Astrocyte (in vitro differentiated cells and primary cell): ENCODE data around the gene C7. TPM values are rescaled to one million over a fixed set of nuclear protein-coding genes. Genes with fewer than 3 reads are reported as not detected.

Source experiments
- DNase-seq: peaks from one replicate; pipeline ENCODE4 v3.0.0-alpha.2; 2010; ENCODE audit warnings: low read depth
- FAIRE-seq: peaks from 2 replicates; lab custom pipeline; 2011; peaks lifted over from hg19 to GRCh38; lab: Jason Lieb, UNC
- H2AFZ ChIP-seq: 2 replicates; pipeline ENCODE4 v1.6.0; 2012; ENCODE audit warnings: low read depth, low read length, inconsistent platforms
- H3K27ac ChIP-seq: 2 replicates; pipeline ENCODE4 v1.5.1; 2011; ENCODE audit warnings: low read depth, low read length, inconsistent platforms
- H3K27me3 ChIP-seq: 2 replicates; pipeline ENCODE4 v1.6.0; 2011; ENCODE audit warnings: low read length, inconsistent platforms; ENCODE audit not compliant: insufficient read depth
- H3K36me3 ChIP-seq: 2 replicates; pipeline ENCODE4 v1.5.1; 2011; ENCODE audit warnings: low read length, inconsistent platforms; ENCODE audit not compliant: insufficient read depth
- H3K4me1 ChIP-seq: 2 replicates; pipeline ENCODE4 v1.5.1; 2011; ENCODE audit warnings: low read length, inconsistent platforms; ENCODE audit not compliant: insufficient read depth
- H3K4me2 ChIP-seq: 2 replicates; pipeline ENCODE4 v1.6.0; 2012; ENCODE audit warnings: low read length, inconsistent platforms
- H3K4me3 ChIP-seq: 2 replicates; pipeline ENCODE4 v1.5.1; 2011; ENCODE audit warnings: low read depth, mild to moderate bottlenecking, low read length, inconsistent platforms; ENCODE audit not compliant: insufficient read depth
- H3K79me2 ChIP-seq: 2 replicates; pipeline ENCODE4 v1.6.0; 2012; ENCODE audit warnings: mild to moderate bottlenecking, low read length, inconsistent platforms; ENCODE audit not compliant: insufficient read depth
- H3K9ac ChIP-seq: 2 replicates; pipeline ENCODE4 v1.6.0; 2012; ENCODE audit warnings: mild to moderate bottlenecking, low read length, inconsistent platforms
- H3K9me3 ChIP-seq: 2 replicates; pipeline ENCODE4 v1.5.1; 2012; ENCODE audit warnings: low read depth, mild to moderate bottlenecking, low read length, inconsistent platforms; ENCODE audit not compliant: insufficient read depth
- H4K20me1 ChIP-seq: 2 replicates; pipeline ENCODE4 v1.6.0; 2012; ENCODE audit warnings: low read length, inconsistent platforms; ENCODE audit not compliant: insufficient read depth
- H3K27ac Mint-ChIP-seq: one replicate; pipeline ENCODE4 v1.8.0; 2021; ENCODE audit warnings: mild to moderate bottlenecking, mixed read lengths; ENCODE audit not compliant: unreplicated experiment
- H3K27me3 Mint-ChIP-seq: one replicate; pipeline ENCODE4 v1.8.0; 2021; ENCODE audit warnings: low read depth, mixed read lengths; ENCODE audit not compliant: unreplicated experiment
- H3K36me3 Mint-ChIP-seq: one replicate; pipeline ENCODE4 v1.8.0; 2021; ENCODE audit warnings: low read depth, mixed read lengths; ENCODE audit not compliant: unreplicated experiment
- H3K4me1 Mint-ChIP-seq: one replicate; pipeline ENCODE4 v1.8.0; 2021; ENCODE audit warnings: low read depth, mixed read lengths; ENCODE audit not compliant: unreplicated experiment
- H3K4me3 Mint-ChIP-seq: one replicate; pipeline ENCODE4 v1.8.0; 2021; ENCODE audit warnings: mild to moderate bottlenecking, moderate library complexity, mixed read lengths; ENCODE audit not compliant: unreplicated experiment
- H3K9me3 Mint-ChIP-seq: one replicate; pipeline ENCODE4 v1.8.0; 2021; ENCODE audit warnings: mild to moderate bottlenecking, mixed read lengths; ENCODE audit not compliant: unreplicated experiment
- CTCF ChIP-seq: IDR thresholded peaks from 2 replicates; pipeline ENCODE4 v1.5.1; 2011; ENCODE audit warnings: low read depth, mild to moderate bottlenecking, inconsistent platforms, low read length, moderate library complexity; ENCODE audit not compliant: insufficient read depth
- EZH2 ChIP-seq: IDR thresholded peaks from 2 replicates; pipeline ENCODE4 v1.6.1; 2012; ENCODE audit warnings: mild to moderate bottlenecking, low read length, inconsistent platforms; ENCODE audit not compliant: insufficient read depth
- total RNA-seq: library from RNA; stranded (reverse); gene quantifications from 2 replicates; pipeline ENCODE4 v1.2.1, GENCODE V29; 2021

C7 gene
- total RNA-seq, 1 donor from 2014 or later: 0.66 TPM

- Mint-ChIP-seq H3K4me1 (peaks cover 6% of the 10 kb centered on the region), H3K36me3 (no peaks in the 10 kb centered on the region), H3K27ac (no peak overlapping the region), H3K9me3 (peaks cover 3% of the 10 kb centered on the region), H3K27me3 (peaks cover 2% of the 10 kb centered on the region), H3K4me3 (no peak overlapping the region)
- no peak overlapping the region for H3K4me2 ChIP-seq
- no peak overlapping the region for H3K4me3 ChIP-seq
- no peak for FAIRE-seq
- DNase-seq: no peak
- no peaks in the 10 kb centered on the region for H3K27me3 ChIP-seq
- peaks cover 3% of the 10 kb centered on the region for H3K4me1 ChIP-seq
- TF ChIP-seq EZH2: no peak
- TF ChIP-seq CTCF: no peak
- no peaks in the 10 kb centered on the region for H3K9me3 ChIP-seq
- no peaks in the 10 kb centered on the region for H4K20me1 ChIP-seq
- no peaks in the 10 kb centered on the region for H3K79me2 ChIP-seq
- no peaks in the 10 kb centered on the region for H3K36me3 ChIP-seq
- no peak overlapping the region for H3K9ac ChIP-seq
- H2AFZ ChIP-seq: no peak overlapping the region
- H3K27ac ChIP-seq: no peak overlapping the region
These were observed 86.7 kb downstream of the C7 start for GRCh38 chr5:40995801-40996586.

- H3K27me3 Mint-ChIP-seq: peaks cover 2% of the 10 kb centered on the region
- no peak overlapping the region for H3K4me3 ChIP-seq
- no peak for FAIRE-seq
- H3K4me3 Mint-ChIP-seq: no peak overlapping the region
- H3K27me3 ChIP-seq: no peaks in the 10 kb centered on the region
- no peaks in the 10 kb centered on the region for H3K4me1 ChIP-seq
- H3K27ac ChIP-seq: no peak overlapping the region
- no peaks in the 10 kb centered on the region for H3K36me3 Mint-ChIP-seq
- no peaks in the 10 kb centered on the region for H3K4me1 Mint-ChIP-seq
- H3K27ac Mint-ChIP-seq: no peak overlapping the region
- no peak overlapping the region for H3K4me2 ChIP-seq
- H4K20me1 ChIP-seq: no peaks in the 10 kb centered on the region
- no peaks in the 10 kb centered on the region for H3K79me2 ChIP-seq
- no peak overlapping the region for H3K9ac ChIP-seq
- TF ChIP-seq CTCF (no peak), EZH2 (no peak)
- no peaks in the 10 kb centered on the region for H3K9me3 ChIP-seq
- peaks cover under 1% of the 10 kb centered on the region for H3K9me3 Mint-ChIP-seq
- H2AFZ ChIP-seq: no peak overlapping the region
- no peak for DNase-seq
- no peaks in the 10 kb centered on the region for H3K36me3 ChIP-seq
These were observed 89.8 kb downstream of the C7 start for GRCh38 chr5:40999142-40999541.

- H3K27ac Mint-ChIP-seq: no peak overlapping the region
These were observed 90.7 kb downstream of the C7 start for GRCh38 chr5:40999966-41000365.

More at GRCh38 chr5:40999966-41000365, 90.7 kb downstream of the C7 start:
- DNase-seq (no peak), FAIRE-seq (no peak)
- no peaks in the 10 kb centered on the region for H3K4me1 Mint-ChIP-seq
- H3K4me3 ChIP-seq: no peak overlapping the region
- peaks cover 2% of the 10 kb centered on the region for H3K27me3 Mint-ChIP-seq
- TF ChIP-seq EZH2: no peak
- TF ChIP-seq CTCF: no peak
- no peaks in the 10 kb centered on the region for H3K9me3 ChIP-seq
- no peak overlapping the region for H3K27ac ChIP-seq
- no peak overlapping the region for H3K4me2 ChIP-seq
- H3K36me3 ChIP-seq: no peaks in the 10 kb centered on the region
- H4K20me1 ChIP-seq: no peaks in the 10 kb centered on the region
- no peaks in the 10 kb centered on the region for H3K79me2 ChIP-seq
- no peaks in the 10 kb centered on the region for H3K27me3 ChIP-seq
- H3K4me3 Mint-ChIP-seq: no peak overlapping the region
- H2AFZ ChIP-seq: no peak overlapping the region
- H3K4me1 ChIP-seq: no peaks in the 10 kb centered on the region
- H3K9me3 Mint-ChIP-seq: peaks cover 2% of the 10 kb centered on the region
- no peaks in the 10 kb centered on the region for H3K36me3 Mint-ChIP-seq
- no peak overlapping the region for H3K9ac ChIP-seq
